Measurements from ENCODE around the gene ZBTB21.

GRCh38 chr21:42027822-42028765, 17.9 kb upstream of the ZBTB21 start:
- TF ChIP-seq CTCF (IDR thresholded peaks at IDR 0.05) (no peak), POLR2A (IDR thresholded peaks at IDR 0.05) (no peak), POLR2AphosphoS5 (IDR thresholded peaks at IDR 0.05) (no peak)

All from stomach (tissue), 4 donors.